DND-41 (cell line): Measurements from ENCODE around the gene IER2.
A peak's percentile ranks its signal among the peaks of the same experiment; 100 is the strongest.

Experiments
- ATAC-seq: fragments of 200-7000 bp; cut with Tn5 transposase; 3 replicates; pipeline ENCODE4 v1.9.1; 2021; ENCODE audit warnings: low read depth; ENCODE audit not compliant: insufficient read depth
- DNase-seq: peaks from one replicate; pipeline ENCODE4 v3.0.0-alpha.2; 2020
- H2AFZ ChIP-seq: 2 replicates; pipeline ENCODE4 v1.6.0; 2012; ENCODE audit warnings: low read depth, low read length
- H3K27ac ChIP-seq: 2 replicates; pipeline ENCODE4 v1.5.1; 2012; ENCODE audit warnings: low read length, inconsistent platforms
- H3K27me3 ChIP-seq: fragments of 200-600 bp; sonication (generic); 2 replicates; pipeline ENCODE4 v1.6.0; 2012; ENCODE audit warnings: low read length, mild to moderate bottlenecking, inconsistent platforms; ENCODE audit not compliant: insufficient read depth, poor library complexity
- H3K36me3 ChIP-seq: 2 replicates; pipeline ENCODE4 v1.5.1; 2012; ENCODE audit warnings: low read length, inconsistent platforms; ENCODE audit not compliant: insufficient read depth
- H3K4me1 ChIP-seq: 2 replicates; pipeline ENCODE4 v1.5.1; 2012; ENCODE audit warnings: mild to moderate bottlenecking, low read length; ENCODE audit not compliant: insufficient read depth
- H3K4me2 ChIP-seq: 2 replicates; pipeline ENCODE4 v1.6.0; 2012; ENCODE audit warnings: mild to moderate bottlenecking, moderate library complexity, low read length, inconsistent platforms; ENCODE audit not compliant: insufficient read depth
- H3K4me3 ChIP-seq, 2 experiments: fragments of 200-600 bp in 1 of 2; shearing (Covaris generic) in 1 of 2; 2 replicates each; pipeline ENCODE4 v1.5.1; 2012 to 2016; ENCODE audit warnings: inconsistent platforms in 2 of 2, low read length in 2 of 2, mild to moderate bottlenecking in 2 of 2, low read depth in 1 of 2, moderate library complexity in 1 of 2
- H3K79me2 ChIP-seq: 2 replicates; pipeline ENCODE4 v1.6.0; 2012; ENCODE audit warnings: low read length, inconsistent platforms; ENCODE audit not compliant: insufficient read depth
- H3K9ac ChIP-seq: 2 replicates; pipeline ENCODE4 v1.6.0; 2012; ENCODE audit warnings: low read depth, mild to moderate bottlenecking, inconsistent platforms, low read length, moderate library complexity
- H3K9me3 ChIP-seq: 2 replicates; pipeline ENCODE4 v1.5.1; 2012; ENCODE audit warnings: low read length, moderate library complexity, mild to moderate bottlenecking, inconsistent platforms; ENCODE audit not compliant: insufficient read depth, severe bottlenecking
- H4K20me1 ChIP-seq: 2 replicates; pipeline ENCODE4 v1.6.0; 2012; ENCODE audit warnings: low read length; ENCODE audit not compliant: insufficient read depth
- EZH2 ChIP-seq: IDR thresholded peaks from 3 replicates; pipeline ENCODE4 v1.6.1; 2012; ENCODE audit warnings: borderline replicate concordance, low read depth, mild to moderate bottlenecking, moderate library complexity, low read length, inconsistent platforms; ENCODE audit not compliant: severe bottlenecking
- TF ChIP-seq, protein P1 (sequence below): IDR thresholded peaks from 2 replicates; pipeline ENCODE4 v1.5.1; 2012; ENCODE audit warnings: borderline replicate concordance, low read length, moderate library complexity, mild to moderate bottlenecking; ENCODE audit not compliant: poor library complexity, severe bottlenecking; ENCODE audit errors: extremely low read depth

IER2 gene

GRCh38 chr19:13104360-13104847, 45.8 kb upstream of the IER2 start:
- ATAC-seq (peak; percentile 35; the same call in 2 of the 3 replicates), DNase-seq (peak; percentile 53)
- H3K4me1 ChIP-seq: peaks cover 25% of the 10 kb centered on the region
- no peak overlapping the region for H3K27ac ChIP-seq
- no peak overlapping the region for H3K9ac ChIP-seq
- peaks cover 12% of the 10 kb centered on the region for H3K36me3 ChIP-seq
- no peaks in the 10 kb centered on the region for H3K79me2 ChIP-seq
- H3K4me2 ChIP-seq: no peak overlapping the region
- H3K9me3 ChIP-seq: no peaks in the 10 kb centered on the region
- no peaks in the 10 kb centered on the region for H4K20me1 ChIP-seq
- no peak overlapping the region for H3K4me3 ChIP-seq
- no peak overlapping the region for H2AFZ ChIP-seq
- TF ChIP-seq, protein P1, sequence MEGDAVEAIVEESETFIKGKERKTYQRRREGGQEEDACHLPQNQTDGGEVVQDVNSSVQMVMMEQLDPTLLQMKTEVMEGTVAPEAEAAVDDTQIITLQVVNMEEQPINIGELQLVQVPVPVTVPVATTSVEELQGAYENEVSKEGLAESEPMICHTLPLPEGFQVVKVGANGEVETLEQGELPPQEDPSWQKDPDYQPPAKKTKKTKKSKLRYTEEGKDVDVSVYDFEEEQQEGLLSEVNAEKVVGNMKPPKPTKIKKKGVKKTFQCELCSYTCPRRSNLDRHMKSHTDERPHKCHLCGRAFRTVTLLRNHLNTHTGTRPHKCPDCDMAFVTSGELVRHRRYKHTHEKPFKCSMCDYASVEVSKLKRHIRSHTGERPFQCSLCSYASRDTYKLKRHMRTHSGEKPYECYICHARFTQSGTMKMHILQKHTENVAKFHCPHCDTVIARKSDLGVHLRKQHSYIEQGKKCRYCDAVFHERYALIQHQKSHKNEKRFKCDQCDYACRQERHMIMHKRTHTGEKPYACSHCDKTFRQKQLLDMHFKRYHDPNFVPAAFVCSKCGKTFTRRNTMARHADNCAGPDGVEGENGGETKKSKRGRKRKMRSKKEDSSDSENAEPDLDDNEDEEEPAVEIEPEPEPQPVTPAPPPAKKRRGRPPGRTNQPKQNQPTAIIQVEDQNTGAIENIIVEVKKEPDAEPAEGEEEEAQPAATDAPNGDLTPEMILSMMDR: peak; percentile 66
- TF ChIP-seq EZH2: no peak
- peaks cover 9% of the 10 kb centered on the region for H3K27me3 ChIP-seq

DNA sequence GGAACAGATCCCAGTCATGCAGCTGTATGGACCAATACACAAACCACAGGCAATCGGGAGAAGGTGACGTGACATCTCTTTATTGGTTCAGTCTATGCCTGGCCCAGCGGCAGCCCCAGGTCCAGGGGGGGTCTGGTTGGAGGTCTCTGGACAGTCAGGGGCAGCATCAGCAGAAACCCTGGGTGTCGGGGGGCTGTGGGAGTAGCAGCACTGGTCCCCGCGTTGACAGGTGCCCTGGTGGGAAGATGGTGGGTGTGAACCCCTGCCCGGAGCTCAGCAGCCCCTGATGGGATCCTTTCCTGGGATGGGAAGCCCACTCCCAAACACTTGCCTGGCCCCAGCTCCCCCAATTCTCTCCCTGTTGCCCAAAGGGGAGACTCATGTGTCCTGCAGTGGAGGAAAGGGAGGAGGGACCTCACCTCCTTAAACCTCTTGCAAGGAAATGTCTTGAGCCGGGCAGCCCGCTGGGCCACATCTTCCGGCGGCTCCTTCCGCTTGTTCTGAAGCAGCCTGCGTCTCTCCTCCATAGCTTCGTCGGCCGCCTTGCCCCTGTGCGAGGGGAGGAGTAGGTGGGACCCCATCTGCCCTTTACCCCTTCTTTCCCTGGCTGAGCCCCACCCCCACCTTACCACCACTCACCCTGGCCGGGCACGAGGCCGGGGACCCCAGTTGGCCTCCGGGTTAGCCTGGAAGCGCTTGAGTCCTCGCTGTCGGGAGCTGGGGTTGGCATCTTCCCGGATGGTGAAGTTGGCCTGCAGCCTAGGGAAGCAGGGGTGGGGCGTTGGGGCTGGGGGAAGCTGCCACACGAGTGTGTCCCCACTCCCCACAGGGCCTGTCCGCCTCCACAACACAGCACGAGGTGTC, 45.1 kb upstream of the IER2 start:
- Histone ChIP-seq H3K4me2 (no peak overlapping the region), H3K9ac (no peak overlapping the region), H3K9me3 (no peaks in the 10 kb centered on the region), H3K4me1 (peaks cover 18% of the 10 kb centered on the region), H4K20me1 (no peaks in the 10 kb centered on the region), H3K27me3 (peaks cover 9% of the 10 kb centered on the region), H2AFZ (no peak overlapping the region), H3K4me3 (no peak overlapping the region), H3K27ac (no peak overlapping the region), H3K36me3 (peaks cover 19% of the 10 kb centered on the region), H3K79me2 (no peaks in the 10 kb centered on the region)
- TF ChIP-seq, protein P1: no peak
- TF ChIP-seq EZH2: no peak
- DNase-seq (no peak), ATAC-seq (no peak)

DNA sequence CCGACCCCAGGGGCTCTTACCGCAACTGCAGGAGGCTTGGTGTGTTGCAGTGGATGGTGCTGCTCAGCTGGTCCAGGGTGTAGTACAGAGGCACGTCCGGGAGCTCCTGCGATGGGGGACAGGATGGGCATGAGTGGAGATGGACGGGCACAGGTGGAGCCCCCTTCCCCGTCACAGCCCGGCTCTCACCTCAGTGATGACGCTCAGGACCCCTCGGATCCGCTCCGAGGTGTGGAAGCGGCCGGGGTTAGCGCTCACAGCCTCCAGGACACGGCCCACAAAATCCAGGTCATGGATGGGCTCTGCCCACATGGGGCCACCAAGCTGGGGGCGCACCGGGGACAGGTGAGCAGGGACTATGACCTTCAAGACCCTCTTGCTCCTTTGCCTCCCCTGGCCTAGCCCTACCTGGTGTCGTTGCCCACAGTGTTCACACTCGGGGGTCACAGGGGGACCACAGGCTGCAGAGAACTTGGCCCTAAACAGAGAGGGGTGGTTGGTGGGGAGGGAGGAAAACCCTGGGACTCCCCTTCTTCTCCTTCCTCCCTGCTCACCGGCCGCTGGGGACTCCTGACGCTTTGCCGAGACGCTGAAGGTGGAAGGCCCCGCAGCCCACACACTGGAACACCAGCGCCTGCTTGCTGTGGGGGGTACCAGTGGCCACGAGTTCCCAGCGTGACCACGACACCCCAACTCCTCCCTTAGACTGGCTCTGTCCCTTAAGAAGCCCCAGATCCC, 40.7 kb upstream of the IER2 start:
- no peak for ATAC-seq
- Histone ChIP-seq H3K4me3 (no peak overlapping the region), H4K20me1 (no peaks in the 10 kb centered on the region), H3K36me3 (peaks cover 41% of the 10 kb centered on the region), H3K4me2 (no peak overlapping the region), H2AFZ (no peak overlapping the region), H3K9me3 (no peaks in the 10 kb centered on the region), H3K79me2 (no peaks in the 10 kb centered on the region), H3K27ac (no peak overlapping the region), H3K4me1 (no peaks in the 10 kb centered on the region), H3K27me3 (no peaks in the 10 kb centered on the region), H3K9ac (no peak overlapping the region)
- TF ChIP-seq, protein P1: no peak
- no peak for TF ChIP-seq EZH2
- DNase-seq: no peak
